ENCODE data around the gene SHQ1. TPM values are rescaled to one million over a fixed set of nuclear protein-coding genes. Genes with fewer than 3 reads are reported as not detected.

The SHQ1 gene
- total RNA-seq, 1 experiment from 2014 or later: 22.3 TPM

- Histone ChIP-seq H3K4me2 (ENCODE audit: low read depth, low read length, poor library complexity, severe bottlenecking) (no peak overlapping the region), H3K9ac (ENCODE audit: low read length) (no peak overlapping the region), H3K27ac (ENCODE audit: low read length) (no peak overlapping the region), H2AFZ (ENCODE audit: low read length) (no peak overlapping the region), H3K4me1 (ENCODE audit: low read length) (no peaks in the 10 kb centered on the region), H3K36me3 (ENCODE audit: insufficient read depth, low read length) (no peaks in the 10 kb centered on the region), H3K9me3 (ENCODE audit: low read length) (no peaks in the 10 kb centered on the region), H3K27me3 (ENCODE audit: low read length) (no peaks in the 10 kb centered on the region), H3K9me2 (replicated peaks; ENCODE audit: insufficient read depth, low read length) (no peaks in the 10 kb centered on the region), H3K79me2 (ENCODE audit: low read length) (no peaks in the 10 kb centered on the region), H4K20me1 (ENCODE audit: insufficient read depth, low read depth, low read length) (no peaks in the 10 kb centered on the region), H3K4me3 (ENCODE audit: low read length) (no peak overlapping the region)
- no peak for DNase-seq
Observed at GRCh38 chr3:72699631-72700030, 148.6 kb downstream of the SHQ1 start.

Other genes starting within 250 kb of the SHQ1 start
- gene GXYLT2, start 39.6 kb upstream of the SHQ1 start, total RNA-seq (2014; rRNA removed; shearing (Covaris generic); ENCODE audit: low replicate concordance): not detected in 2 replicates
- 39.3 and 61.5 TPM in 2 replicates for gene PPP4R2, start 148.4 kb upstream of the SHQ1 start, total RNA-seq (2014; rRNA removed; shearing (Covaris generic); ENCODE audit: low replicate concordance)
- gene EBLN2, start 213.2 kb upstream of the SHQ1 start, total RNA-seq (2014; rRNA removed; shearing (Covaris generic); ENCODE audit: low replicate concordance): 5.2 and 7.9 TPM in 2 replicates